ENCODE data around the gene SLC25A13.

- TF ChIP-seq, protein P1, sequence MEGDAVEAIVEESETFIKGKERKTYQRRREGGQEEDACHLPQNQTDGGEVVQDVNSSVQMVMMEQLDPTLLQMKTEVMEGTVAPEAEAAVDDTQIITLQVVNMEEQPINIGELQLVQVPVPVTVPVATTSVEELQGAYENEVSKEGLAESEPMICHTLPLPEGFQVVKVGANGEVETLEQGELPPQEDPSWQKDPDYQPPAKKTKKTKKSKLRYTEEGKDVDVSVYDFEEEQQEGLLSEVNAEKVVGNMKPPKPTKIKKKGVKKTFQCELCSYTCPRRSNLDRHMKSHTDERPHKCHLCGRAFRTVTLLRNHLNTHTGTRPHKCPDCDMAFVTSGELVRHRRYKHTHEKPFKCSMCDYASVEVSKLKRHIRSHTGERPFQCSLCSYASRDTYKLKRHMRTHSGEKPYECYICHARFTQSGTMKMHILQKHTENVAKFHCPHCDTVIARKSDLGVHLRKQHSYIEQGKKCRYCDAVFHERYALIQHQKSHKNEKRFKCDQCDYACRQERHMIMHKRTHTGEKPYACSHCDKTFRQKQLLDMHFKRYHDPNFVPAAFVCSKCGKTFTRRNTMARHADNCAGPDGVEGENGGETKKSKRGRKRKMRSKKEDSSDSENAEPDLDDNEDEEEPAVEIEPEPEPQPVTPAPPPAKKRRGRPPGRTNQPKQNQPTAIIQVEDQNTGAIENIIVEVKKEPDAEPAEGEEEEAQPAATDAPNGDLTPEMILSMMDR (IDR thresholded peaks at IDR 0.05) = no peak
- TF ChIP-seq ATF1 (CRISPR knock-in tag; IDR thresholded peaks at IDR 0.05) (no peak), NFATC4 (CRISPR knock-in tag; IDR thresholded peaks at IDR 0.05) (no peak), SMAD4 (CRISPR knock-in tag; IDR thresholded peaks at IDR 0.05) (no peak), ZNF121 (CRISPR knock-in tag; IDR thresholded peaks at IDR 0.05) (no peak), ESRRA (CRISPR knock-in tag; IDR thresholded peaks at IDR 0.05; ENCODE audit: borderline replicate concordance) (no peak), SP1 (CRISPR knock-in tag; conservative IDR thresholded peaks at IDR 0.05) (no peak), FOXP1 (CRISPR knock-in tag; IDR thresholded peaks at IDR 0.05; ENCODE audit: borderline replicate concordance) (no peak), ZNF512 (CRISPR knock-in tag; IDR thresholded peaks at IDR 0.05; ENCODE audit: borderline replicate concordance) (no peak)
- TF ChIP-seq, protein P2, sequence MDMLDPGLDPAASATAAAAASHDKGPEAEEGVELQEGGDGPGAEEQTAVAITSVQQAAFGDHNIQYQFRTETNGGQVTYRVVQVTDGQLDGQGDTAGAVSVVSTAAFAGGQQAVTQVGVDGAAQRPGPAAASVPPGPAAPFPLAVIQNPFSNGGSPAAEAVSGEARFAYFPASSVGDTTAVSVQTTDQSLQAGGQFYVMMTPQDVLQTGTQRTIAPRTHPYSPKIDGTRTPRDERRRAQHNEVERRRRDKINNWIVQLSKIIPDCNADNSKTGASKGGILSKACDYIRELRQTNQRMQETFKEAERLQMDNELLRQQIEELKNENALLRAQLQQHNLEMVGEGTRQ (CRISPR knock-in tag; IDR thresholded peaks at IDR 0.05) = no peak
- TF ChIP-seq, protein P3, sequence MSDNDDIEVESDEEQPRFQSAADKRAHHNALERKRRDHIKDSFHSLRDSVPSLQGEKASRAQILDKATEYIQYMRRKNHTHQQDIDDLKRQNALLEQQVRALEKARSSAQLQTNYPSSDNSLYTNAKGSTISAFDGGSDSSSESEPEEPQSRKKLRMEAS (CRISPR knock-in tag; IDR thresholded peaks at IDR 0.05) = no peak
- TF ChIP-seq, protein P4, sequence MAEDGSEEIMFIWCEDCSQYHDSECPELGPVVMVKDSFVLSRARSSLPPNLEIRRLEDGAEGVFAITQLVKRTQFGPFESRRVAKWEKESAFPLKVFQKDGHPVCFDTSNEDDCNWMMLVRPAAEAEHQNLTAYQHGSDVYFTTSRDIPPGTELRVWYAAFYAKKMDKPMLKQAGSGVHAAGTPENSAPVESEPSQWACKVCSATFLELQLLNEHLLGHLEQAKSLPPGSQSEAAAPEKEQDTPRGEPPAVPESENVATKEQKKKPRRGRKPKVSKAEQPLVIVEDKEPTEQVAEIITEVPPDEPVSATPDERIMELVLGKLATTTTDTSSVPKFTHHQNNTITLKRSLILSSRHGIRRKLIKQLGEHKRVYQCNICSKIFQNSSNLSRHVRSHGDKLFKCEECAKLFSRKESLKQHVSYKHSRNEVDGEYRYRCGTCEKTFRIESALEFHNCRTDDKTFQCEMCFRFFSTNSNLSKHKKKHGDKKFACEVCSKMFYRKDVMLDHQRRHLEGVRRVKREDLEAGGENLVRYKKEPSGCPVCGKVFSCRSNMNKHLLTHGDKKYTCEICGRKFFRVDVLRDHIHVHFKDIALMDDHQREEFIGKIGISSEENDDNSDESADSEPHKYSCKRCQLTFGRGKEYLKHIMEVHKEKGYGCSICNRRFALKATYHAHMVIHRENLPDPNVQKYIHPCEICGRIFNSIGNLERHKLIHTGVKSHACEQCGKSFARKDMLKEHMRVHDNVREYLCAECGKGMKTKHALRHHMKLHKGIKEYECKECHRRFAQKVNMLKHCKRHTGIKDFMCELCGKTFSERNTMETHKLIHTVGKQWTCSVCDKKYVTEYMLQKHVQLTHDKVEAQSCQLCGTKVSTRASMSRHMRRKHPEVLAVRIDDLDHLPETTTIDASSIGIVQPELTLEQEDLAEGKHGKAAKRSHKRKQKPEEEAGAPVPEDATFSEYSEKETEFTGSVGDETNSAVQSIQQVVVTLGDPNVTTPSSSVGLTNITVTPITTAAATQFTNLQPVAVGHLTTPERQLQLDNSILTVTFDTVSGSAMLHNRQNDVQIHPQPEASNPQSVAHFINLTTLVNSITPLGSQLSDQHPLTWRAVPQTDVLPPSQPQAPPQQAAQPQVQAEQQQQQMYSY (CRISPR knock-in tag; IDR thresholded peaks at IDR 0.05) = no peak
- TF ChIP-seq, protein P5, sequence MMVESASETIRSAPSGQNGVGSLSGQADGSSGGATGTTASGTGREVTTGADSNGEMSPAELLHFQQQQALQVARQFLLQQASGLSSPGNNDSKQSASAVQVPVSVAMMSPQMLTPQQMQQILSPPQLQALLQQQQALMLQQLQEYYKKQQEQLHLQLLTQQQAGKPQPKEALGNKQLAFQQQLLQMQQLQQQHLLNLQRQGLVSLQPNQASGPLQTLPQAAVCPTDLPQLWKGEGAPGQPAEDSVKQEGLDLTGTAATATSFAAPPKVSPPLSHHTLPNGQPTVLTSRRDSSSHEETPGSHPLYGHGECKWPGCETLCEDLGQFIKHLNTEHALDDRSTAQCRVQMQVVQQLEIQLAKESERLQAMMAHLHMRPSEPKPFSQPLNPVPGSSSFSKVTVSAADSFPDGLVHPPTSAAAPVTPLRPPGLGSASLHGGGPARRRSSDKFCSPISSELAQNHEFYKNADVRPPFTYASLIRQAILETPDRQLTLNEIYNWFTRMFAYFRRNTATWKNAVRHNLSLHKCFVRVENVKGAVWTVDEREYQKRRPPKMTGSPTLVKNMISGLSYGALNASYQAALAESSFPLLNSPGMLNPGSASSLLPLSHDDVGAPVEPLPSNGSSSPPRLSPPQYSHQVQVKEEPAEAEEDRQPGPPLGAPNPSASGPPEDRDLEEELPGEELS (CRISPR knock-in tag; IDR thresholded peaks at IDR 0.05) = no peak
- TF ChIP-seq, protein P6, sequence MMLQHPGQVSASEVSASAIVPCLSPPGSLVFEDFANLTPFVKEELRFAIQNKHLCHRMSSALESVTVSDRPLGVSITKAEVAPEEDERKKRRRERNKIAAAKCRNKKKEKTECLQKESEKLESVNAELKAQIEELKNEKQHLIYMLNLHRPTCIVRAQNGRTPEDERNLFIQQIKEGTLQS (CRISPR knock-in tag; conservative IDR thresholded peaks at IDR 0.05) = no peak
These were observed 45.9 kb downstream of the SLC25A13 start for GRCh38 chr7:96276019-96276418.
